GM21381 (cell line): ENCODE results near the gene JPH4.
"Not testable (repeated sequence)": the region's sequence is repeated elsewhere in the genome, so short reads cannot be mapped to it uniquely, and the experiment has no call there.

ENCODE experiments used
- ATAC-seq: cut with Tn5 transposase; IDR thresholded peaks from one replicate; pipeline ENCODE4 v1.9.1; 2021; ENCODE audit warnings: mild to moderate bottlenecking, moderate library complexity; ENCODE audit not compliant: unreplicated experiment

Gene JPH4

GRCh38 chr14:23550131-23550811 is 28.3 kb downstream of the JPH4 start:
- no peak for ATAC-seq

GRCh38 chr14:23548351-23549318 is 30.0 kb downstream of the JPH4 start:
- no peak for ATAC-seq

- ATAC-seq, result no peak
Observed at GRCh38 chr14:23547924-23548323, 30.7 kb downstream of the JPH4 start.

GRCh38 chr14:23546450-23547035 is 32.0 kb downstream of the JPH4 start:
- no peak for ATAC-seq

- no peak for ATAC-seq
Observed at GRCh38 chr14:23545740-23546365, 32.7 kb downstream of the JPH4 start.

GRCh38 chr14:23544511-23545447 is 33.8 kb downstream of the JPH4 start:
- ATAC-seq, result no peak

GRCh38 chr14:23543403-23543802 is 35.2 kb downstream of the JPH4 start:
- ATAC-seq, result no peak

GRCh38 chr14:23542261-23542660 is 36.3 kb downstream of the JPH4 start:
- no peak for ATAC-seq

- ATAC-seq, result no peak
Observed at GRCh38 chr14:23540141-23540469, 38.5 kb downstream of the JPH4 start.

- no peak for ATAC-seq
Observed at GRCh38 chr14:23539248-23540140, 39.1 kb downstream of the JPH4 start.

GRCh38 chr14:23538785-23539184 is 39.8 kb downstream of the JPH4 start:
- no peak for ATAC-seq

GRCh38 chr14:23538050-23538718 is 40.4 kb downstream of the JPH4 start:
- ATAC-seq, result no peak

GRCh38 chr14:23537351-23538049 is 41.1 kb downstream of the JPH4 start:
- ATAC-seq, result no peak

GRCh38 chr14:23536906-23537305 is 41.7 kb downstream of the JPH4 start:
- not testable (repeated sequence) for ATAC-seq

GRCh38 chr14:23536494-23536893 is 42.1 kb downstream of the JPH4 start:
- ATAC-seq, result no peak

GRCh38 chr14:23535943-23536342 is 42.6 kb downstream of the JPH4 start:
- no peak for ATAC-seq

- no peak for ATAC-seq
Observed at GRCh38 chr14:23533652-23534435, 44.7 kb downstream of the JPH4 start.
